ENCODE results near the gene DLEC1. TPM values are rescaled to one million over a fixed set of nuclear protein-coding genes. Genes with fewer than 3 reads are reported as not detected.

DLEC1 gene
- total RNA-seq, 1 donor from 2014 or later: 0.54 TPM

DNA sequence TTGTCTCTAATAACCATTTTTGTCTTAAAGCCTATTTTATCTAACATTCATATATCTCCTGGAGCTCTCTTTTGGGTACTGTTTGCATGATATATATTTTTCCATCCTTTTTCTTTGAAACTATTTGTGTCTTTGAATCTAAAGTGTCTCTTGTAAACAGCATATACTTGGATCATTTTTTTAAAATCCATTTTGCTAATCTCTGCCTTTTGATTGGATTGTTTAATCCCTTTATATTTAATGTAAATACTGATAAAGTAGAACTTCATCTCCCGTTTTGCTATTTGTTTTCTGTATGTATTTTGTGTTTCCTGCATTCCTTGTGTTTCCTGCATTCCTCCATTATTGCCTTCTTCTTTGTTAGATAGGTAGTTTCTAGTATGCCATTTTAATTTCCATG, 66.5 kb downstream of the DLEC1 start:
- H3K36me3 ChIP-seq (ENCODE audit: insufficient read depth, low read length): no peaks in the 10 kb centered on the region
- no peaks in the 10 kb centered on the region for H3K27me3 ChIP-seq (ENCODE audit: insufficient read depth, low read length)
- TF ChIP-seq CTCF (IDR thresholded peaks at IDR 0.05; ENCODE audit: insufficient read depth, low read depth, low read length) (no peak), EZH2 (IDR thresholded peaks at IDR 0.05; ENCODE audit: insufficient read depth, low read length) (no peak)
- H3K27ac Mint-ChIP-seq (ENCODE audit: unreplicated experiment): no peak overlapping the region
- H3K27ac ChIP-seq (ENCODE audit: low read depth, low read length): no peak overlapping the region
- H3K4me1 ChIP-seq (ENCODE audit: insufficient read depth, low read length): no peaks in the 10 kb centered on the region
- H3K4me3 Mint-ChIP-seq (ENCODE audit: unreplicated experiment): no peak overlapping the region
- H3K27me3 Mint-ChIP-seq (ENCODE audit: low read depth, unreplicated experiment): peaks cover 10% of the 10 kb centered on the region
- H3K36me3 Mint-ChIP-seq (ENCODE audit: low read depth, unreplicated experiment): no peaks in the 10 kb centered on the region
- no peaks in the 10 kb centered on the region for H3K79me2 ChIP-seq (ENCODE audit: insufficient read depth, low read length)
- H3K4me1 Mint-ChIP-seq (ENCODE audit: low read depth, unreplicated experiment): no peaks in the 10 kb centered on the region
- H4K20me1 ChIP-seq (ENCODE audit: insufficient read depth, low read length): no peaks in the 10 kb centered on the region
- no peak overlapping the region for H3K4me2 ChIP-seq (ENCODE audit: low read length)
- H2AFZ ChIP-seq (ENCODE audit: low read depth, low read length): no peak overlapping the region
- no peaks in the 10 kb centered on the region for H3K9me3 Mint-ChIP-seq (ENCODE audit: unreplicated experiment)
- H3K9me3 ChIP-seq (ENCODE audit: insufficient read depth, low read depth, low read length): no peaks in the 10 kb centered on the region
- no peak for FAIRE-seq
- no peak for DNase-seq (ENCODE audit: low read depth)
- no peak overlapping the region for H3K9ac ChIP-seq (ENCODE audit: low read length)
- H3K4me3 ChIP-seq (ENCODE audit: insufficient read depth, low read depth, low read length): no peak overlapping the region

- no peak for TF ChIP-seq CTCF (IDR thresholded peaks at IDR 0.05; ENCODE audit: insufficient read depth, low read depth, low read length)
- Mint-ChIP-seq H3K36me3 (ENCODE audit: low read depth, unreplicated experiment) (no peaks in the 10 kb centered on the region), H3K4me1 (ENCODE audit: low read depth, unreplicated experiment) (no peaks in the 10 kb centered on the region), H3K4me3 (ENCODE audit: unreplicated experiment) (no peak overlapping the region), H3K27ac (ENCODE audit: unreplicated experiment) (no peak overlapping the region), H3K9me3 (ENCODE audit: unreplicated experiment) (no peaks in the 10 kb centered on the region), H3K27me3 (ENCODE audit: low read depth, unreplicated experiment) (peaks cover 10% of the 10 kb centered on the region)
- no peak for DNase-seq (ENCODE audit: low read depth)
- H3K9ac ChIP-seq (ENCODE audit: low read length): no peak overlapping the region
- no peaks in the 10 kb centered on the region for H3K9me3 ChIP-seq (ENCODE audit: insufficient read depth, low read depth, low read length)
- H3K27ac ChIP-seq (ENCODE audit: low read depth, low read length): no peak overlapping the region
- H3K36me3 ChIP-seq (ENCODE audit: insufficient read depth, low read length): no peaks in the 10 kb centered on the region
- H4K20me1 ChIP-seq (ENCODE audit: insufficient read depth, low read length): no peaks in the 10 kb centered on the region
- FAIRE-seq: no peak
- no peaks in the 10 kb centered on the region for H3K79me2 ChIP-seq (ENCODE audit: insufficient read depth, low read length)
- H3K27me3 ChIP-seq (ENCODE audit: insufficient read depth, low read length): no peaks in the 10 kb centered on the region
- H2AFZ ChIP-seq (ENCODE audit: low read depth, low read length): no peak overlapping the region
- H3K4me1 ChIP-seq (ENCODE audit: insufficient read depth, low read length): no peaks in the 10 kb centered on the region
- no peak overlapping the region for H3K4me3 ChIP-seq (ENCODE audit: insufficient read depth, low read depth, low read length)
- no peak overlapping the region for H3K4me2 ChIP-seq (ENCODE audit: low read length)
These were observed 69.1 kb downstream of the DLEC1 start for GRCh38 chr3:38107911-38108648.
